Fibroblast of villous mesenchyme (primary cell): ENCODE measurements around the gene NOL4L. TPM values are rescaled to one million over a fixed set of nuclear protein-coding genes. Genes with fewer than 3 reads are reported as not detected.
"Not testable (repeated sequence)": the region's sequence is repeated elsewhere in the genome, so short reads cannot be mapped to it uniquely, and the experiment has no call there.

ENCODE experiments used
- DNase-seq: peaks from one replicate; pipeline ENCODE4 v3.0.0-alpha.2; 2010; ENCODE audit warnings: low read depth
- H3K4me3 ChIP-seq: 2 replicates; pipeline ENCODE4 v1.5.1; 2011; ENCODE audit warnings: low read depth, mild to moderate bottlenecking, low read length
- CTCF ChIP-seq: IDR thresholded peaks from 2 replicates; pipeline ENCODE4 v1.5.1; 2012; ENCODE audit warnings: low read depth, mild to moderate bottlenecking, low read length; ENCODE audit not compliant: insufficient read depth
- total RNA-seq: library from RNA; depleted of rRNA; stranded (reverse); fragments of >200 nt; gene quantifications from 2 replicates; pipeline ENCODE4 v1.2.3, GENCODE V29; 2012

NOL4L gene
- total RNA-seq, 1 donor: 9.9 TPM

- no peak for TF ChIP-seq CTCF
- no peak for DNase-seq
- H3K4me3 ChIP-seq: no peak overlapping the region
These were observed 87.4 kb downstream of the NOL4L start for GRCh38 chr20:32497589-32498224.

- no peak for DNase-seq
- no peak for TF ChIP-seq CTCF
- H3K4me3 ChIP-seq: no peak overlapping the region
These were observed 88.2 kb downstream of the NOL4L start for GRCh38 chr20:32496811-32497533.

GRCh38 chr20:32495949-32496348, 89.2 kb downstream of the NOL4L start:
- no peak for TF ChIP-seq CTCF
- no peak overlapping the region for H3K4me3 ChIP-seq

GRCh38 chr20:32495217-32495565, 89.9 kb downstream of the NOL4L start:
- H3K4me3 ChIP-seq: no peak overlapping the region
- TF ChIP-seq CTCF: no peak
- DNase-seq: no peak

More at GRCh38 chr20:32495949-32496348, 89.2 kb downstream of the NOL4L start:
- DNase-seq: no peak

- TF ChIP-seq CTCF: no peak
- no peak overlapping the region for H3K4me3 ChIP-seq
- no peak for DNase-seq
These were observed 90.5 kb downstream of the NOL4L start for GRCh38 chr20:32494483-32495216.

GRCh38 chr20:32493356-32493755, 91.8 kb downstream of the NOL4L start:
- no peak for DNase-seq
- TF ChIP-seq CTCF: no peak
- H3K4me3 ChIP-seq: no peak overlapping the region

- DNase-seq, H3K4me3 ChIP-seq: not testable (repeated sequence)
These were observed 93.4 kb downstream of the NOL4L start for GRCh38 chr20:32491764-32492151.
